ENCODE results near the gene FNDC3B. TPM values are rescaled to one million over a fixed set of nuclear protein-coding genes. Genes with fewer than 3 reads are reported as not detected.

Gene FNDC3B
- total and polyA plus RNA-seq, 9 of the 15 experiments (the other 6 are each of a cell fraction or from before 2014, with no cell fraction given): 7.0 to 35.8 (median 16.2) TPM

GRCh38 chr3:172040078-172040980 lies 951 bp downstream of the FNDC3B start (continued):
- no peak for TF ChIP-seq ZNF407 (IDR thresholded peaks at IDR 0.05; ENCODE audit: low read depth)
- no peak for TF ChIP-seq ZNF830 (CRISPR knock-in tag; IDR thresholded peaks at IDR 0.05)
- TF ChIP-seq PPARD (CRISPR knock-in tag; IDR thresholded peaks at IDR 0.05): no peak
- TF ChIP-seq, protein P1, sequence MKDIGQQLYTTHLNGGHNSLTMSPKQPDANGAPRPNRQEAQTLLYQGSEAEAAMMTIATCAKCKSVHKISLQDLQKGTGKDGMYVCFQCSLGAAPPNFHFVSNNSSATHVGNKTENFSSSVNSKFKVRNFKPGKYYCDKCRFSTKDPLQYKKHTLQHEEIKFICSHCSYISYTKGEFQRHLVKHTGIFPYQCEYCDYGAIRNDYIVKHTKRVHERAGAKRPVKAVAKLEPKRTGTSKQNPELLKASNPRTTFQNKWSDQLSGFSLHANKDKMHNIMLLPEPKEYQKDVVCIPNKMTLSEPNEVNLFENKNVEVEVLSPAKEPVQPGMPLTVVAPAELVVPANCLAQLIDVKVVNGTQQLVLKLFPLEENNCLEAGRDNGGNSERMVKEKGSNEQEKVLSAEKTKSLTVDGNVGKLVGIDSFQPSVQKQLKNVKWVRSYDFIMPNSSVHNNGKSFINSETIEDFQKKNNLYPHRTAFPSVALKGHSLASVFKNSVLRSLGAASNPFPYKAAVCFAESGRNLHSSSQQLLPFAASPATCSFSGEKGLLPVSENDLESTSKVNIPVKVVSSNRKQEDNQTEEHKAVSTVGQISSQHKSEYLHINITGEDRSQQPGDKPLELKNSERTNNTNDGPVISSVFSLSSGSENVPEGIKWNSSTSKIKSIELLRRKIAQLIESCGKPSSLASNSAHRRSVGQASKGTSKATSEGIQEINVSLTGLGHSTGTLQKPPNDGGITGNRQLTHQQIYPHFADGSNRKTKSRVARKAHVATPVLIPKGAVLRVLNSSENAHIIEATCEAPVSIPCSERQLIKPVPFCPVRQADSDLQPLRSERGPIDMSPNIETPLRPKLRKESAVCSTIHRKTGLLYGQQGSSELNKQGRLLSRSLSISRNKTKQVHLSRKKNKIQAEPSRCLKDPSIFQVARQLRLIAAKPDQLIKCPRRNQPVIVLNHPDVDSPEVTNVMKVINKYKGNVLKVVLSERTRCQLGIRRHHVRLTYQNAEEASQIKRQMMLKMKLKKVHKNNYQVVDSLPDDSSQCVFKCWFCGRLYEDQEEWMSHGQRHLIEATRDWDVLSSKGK (CRISPR knock-in tag; IDR thresholded peaks at IDR 0.05): no peak
- no peak for TF ChIP-seq RFX5 (IDR thresholded peaks at IDR 0.05; ENCODE audit: low read depth, low read length)
- no peak for TF ChIP-seq PCBP2 (IDR thresholded peaks at IDR 0.05; ENCODE audit: low read depth, low read length, poor library complexity, severe bottlenecking)
- TF ChIP-seq, protein P2, sequence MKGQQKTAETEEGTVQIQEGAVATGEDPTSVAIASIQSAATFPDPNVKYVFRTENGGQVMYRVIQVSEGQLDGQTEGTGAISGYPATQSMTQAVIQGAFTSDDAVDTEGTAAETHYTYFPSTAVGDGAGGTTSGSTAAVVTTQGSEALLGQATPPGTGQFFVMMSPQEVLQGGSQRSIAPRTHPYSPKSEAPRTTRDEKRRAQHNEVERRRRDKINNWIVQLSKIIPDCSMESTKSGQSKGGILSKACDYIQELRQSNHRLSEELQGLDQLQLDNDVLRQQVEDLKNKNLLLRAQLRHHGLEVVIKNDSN (CRISPR knock-in tag; IDR thresholded peaks at IDR 0.05): no peak
- TF ChIP-seq TAL1 (IDR thresholded peaks at IDR 0.05): no peak
- TF ChIP-seq ZZZ3 (IDR thresholded peaks at IDR 0.05): no peak
- TF ChIP-seq CC2D1A (IDR thresholded peaks at IDR 0.05): no peak
- TF ChIP-seq ELF4 (CRISPR knock-in tag; IDR thresholded peaks at IDR 0.05): no peak
- no peak for TF ChIP-seq NFYB (IDR thresholded peaks at IDR 0.05; ENCODE audit: extremely low read depth, insufficient read length)
- no peak for TF ChIP-seq KAT8 (IDR thresholded peaks at IDR 0.05; ENCODE audit: low read depth)
